ENCODE results near the gene CEP135. TPM values are rescaled to one million over a fixed set of nuclear protein-coding genes. Genes with fewer than 3 reads are reported as not detected.

Gene CEP135
- total RNA-seq, 1 experiment from 2014 or later = 13.9 TPM

- no peaks in the 10 kb centered on the region for H3K79me1 ChIP-seq (ENCODE audit: insufficient read depth, low read depth, low read length, poor library complexity, severe bottlenecking)
- no peak overlapping the region for H2AK5ac ChIP-seq (ENCODE audit: insufficient read length, low read length)
- H3K4ac ChIP-seq (ENCODE audit: low read depth, low read length) = no peak overlapping the region
- no peak overlapping the region for H3T11ph ChIP-seq (ENCODE audit: low read length)
- no peak overlapping the region for H2BK12ac ChIP-seq (ENCODE audit: insufficient read length, low read depth, low read length)
- H2AFZ ChIP-seq (ENCODE audit: low read length) = no peak overlapping the region
- H3K23ac ChIP-seq (ENCODE audit: insufficient read length, low read depth, low read length) = no peak overlapping the region
- H4K20me1 ChIP-seq (ENCODE audit: control insufficient read depth, insufficient read depth, insufficient read length) = no peaks in the 10 kb centered on the region
- no peak overlapping the region for H4K91ac ChIP-seq (ENCODE audit: insufficient read length, low read depth, low read length)
- H4K8ac ChIP-seq (replicated peaks; ENCODE audit: insufficient read length, low read depth, low read length) = no peak overlapping the region
- Mint-ChIP-seq H3K4me3 (no peak overlapping the region), H3K27me3 (ENCODE audit: low read depth) (no peaks in the 10 kb centered on the region), H3K36me3 (ENCODE audit: insufficient read depth in 1 of 3, low read depth in 3 of 3) (peaks cover 0 to 19% (median 16%) of the 10 kb centered on the region in 3 experiments; a peak in 3 of 7 replicates), H3K27ac (no peak overlapping the region), H3K9me3 (no peaks in the 10 kb centered on the region), H3K4me1 (peaks cover 18 to 20% of the 10 kb centered on the region in 2 experiments)
- H3K27ac ChIP-seq (ENCODE audit: insufficient read length, low read depth, low read length) = no peak overlapping the region
- no peak for DNase-seq
- no peak overlapping the region for H4K5ac ChIP-seq (ENCODE audit: insufficient read length, low read depth, low read length)
- no peak overlapping the region for H3K18ac ChIP-seq (ENCODE audit: insufficient read length, low read depth, low read length)
- peaks cover 5% of the 10 kb centered on the region; the same call in 1 of the 2 replicates for H3K4me1 ChIP-seq (ENCODE audit: insufficient read depth, low read length)
- no peaks in the 10 kb centered on the region for H3K27me3 ChIP-seq (ENCODE audit: insufficient read depth, low read length)
- H2BK15ac ChIP-seq (ENCODE audit: low read depth, low read length) = no peak overlapping the region
- H2BK20ac ChIP-seq (ENCODE audit: low read depth, low read length, poor library complexity, severe bottlenecking) = no peak overlapping the region
- no peak overlapping the region for H3K4me2 ChIP-seq (ENCODE audit: insufficient read depth, insufficient read length, low read length)
- H3K14ac ChIP-seq (ENCODE audit: insufficient read depth, low read length) = no peak overlapping the region
- WGBS (ENCODE audit: extremely low coverage, insufficient read length, low lambda C conversion rate) = no CpG with 5 or more reads among the region's 4 CpGs
- H3K9me3 ChIP-seq (ENCODE audit: control insufficient read depth, low read depth, low read length) = no peaks in the 10 kb centered on the region
- no peak overlapping the region for H3K56ac ChIP-seq (ENCODE audit: insufficient read length, low read depth, low read length)
- H2BK5ac ChIP-seq (ENCODE audit: insufficient read length, low read length) = no peak overlapping the region
- no peaks in the 10 kb centered on the region for H3K23me2 ChIP-seq (ENCODE audit: insufficient read length, low read depth, low read length, poor library complexity, severe bottlenecking)
- H3K79me2 ChIP-seq (ENCODE audit: insufficient read depth, low read length) = no peaks in the 10 kb centered on the region
- H2BK120ac ChIP-seq (ENCODE audit: low read depth, low read length, poor library complexity, severe bottlenecking) = no peak overlapping the region
- no peak overlapping the region for H3K9ac ChIP-seq (ENCODE audit: extremely low read depth, insufficient read length, low read length)
- TF ChIP-seq, protein P1, sequence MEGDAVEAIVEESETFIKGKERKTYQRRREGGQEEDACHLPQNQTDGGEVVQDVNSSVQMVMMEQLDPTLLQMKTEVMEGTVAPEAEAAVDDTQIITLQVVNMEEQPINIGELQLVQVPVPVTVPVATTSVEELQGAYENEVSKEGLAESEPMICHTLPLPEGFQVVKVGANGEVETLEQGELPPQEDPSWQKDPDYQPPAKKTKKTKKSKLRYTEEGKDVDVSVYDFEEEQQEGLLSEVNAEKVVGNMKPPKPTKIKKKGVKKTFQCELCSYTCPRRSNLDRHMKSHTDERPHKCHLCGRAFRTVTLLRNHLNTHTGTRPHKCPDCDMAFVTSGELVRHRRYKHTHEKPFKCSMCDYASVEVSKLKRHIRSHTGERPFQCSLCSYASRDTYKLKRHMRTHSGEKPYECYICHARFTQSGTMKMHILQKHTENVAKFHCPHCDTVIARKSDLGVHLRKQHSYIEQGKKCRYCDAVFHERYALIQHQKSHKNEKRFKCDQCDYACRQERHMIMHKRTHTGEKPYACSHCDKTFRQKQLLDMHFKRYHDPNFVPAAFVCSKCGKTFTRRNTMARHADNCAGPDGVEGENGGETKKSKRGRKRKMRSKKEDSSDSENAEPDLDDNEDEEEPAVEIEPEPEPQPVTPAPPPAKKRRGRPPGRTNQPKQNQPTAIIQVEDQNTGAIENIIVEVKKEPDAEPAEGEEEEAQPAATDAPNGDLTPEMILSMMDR (conservative IDR thresholded peaks at IDR 0.05) = no peak
Observed at GRCh38 chr4:55977811-55978210, 29.1 kb downstream of the CEP135 start.

All from H9 (cell line).